ENCODE measurements around the gene DYNLRB1.
A peak's percentile ranks its signal among the peaks of the same experiment; 100 is the strongest.

DYNLRB1 gene

GRCh38 chr20:34500823-34501222 is 15.4 kb upstream of the DYNLRB1 start:
- DNase-seq (ENCODE audit: low read depth, low spot score), result no peak
- in situ Hi-C loops (cut with HindIII; ENCODE audit: low sequenced_read_pairs), result no loop called here
- no peak overlapping the region for H3K4me3 ChIP-seq (ENCODE audit: low read depth, low read length)
- no peak for TF ChIP-seq CTCF (IDR thresholded peaks at IDR 0.05; ENCODE audit: low read depth, low read length)

GRCh38 chr20:34506480-34506879 is 9.7 kb upstream of the DYNLRB1 start:
- no peak overlapping the region for H3K4me3 ChIP-seq (ENCODE audit: low read depth, low read length)
- no peak for TF ChIP-seq CTCF (IDR thresholded peaks at IDR 0.05; ENCODE audit: low read depth, low read length)
- no peak for DNase-seq (ENCODE audit: low read depth, low spot score)
- in situ Hi-C loops (cut with HindIII; ENCODE audit: low sequenced_read_pairs), result no loop called here

GRCh38 chr20:34507702-34508413 is 8.4 kb upstream of the DYNLRB1 start:
- no peak for DNase-seq (ENCODE audit: low read depth, low spot score)
- in situ Hi-C loops (cut with HindIII; ENCODE audit: low sequenced_read_pairs), result no loop called here
- no peak for TF ChIP-seq CTCF (IDR thresholded peaks at IDR 0.05; ENCODE audit: low read depth, low read length)
- no peak overlapping the region for H3K4me3 ChIP-seq (ENCODE audit: low read depth, low read length)

GRCh38 chr20:34510575-34510974 is 5.6 kb upstream of the DYNLRB1 start:
- in situ Hi-C loops (cut with HindIII; ENCODE audit: low sequenced_read_pairs), result no loop called here
- TF ChIP-seq CTCF (IDR thresholded peaks at IDR 0.05; ENCODE audit: low read depth, low read length), result no peak
- no peak overlapping the region for H3K4me3 ChIP-seq (ENCODE audit: low read depth, low read length)
- no peak for DNase-seq (ENCODE audit: low read depth, low spot score)

- no peak for TF ChIP-seq CTCF (IDR thresholded peaks at IDR 0.05; ENCODE audit: low read depth, low read length)
- H3K4me3 ChIP-seq (ENCODE audit: low read depth, low read length), result no peak overlapping the region
These were observed 4.3 kb upstream of the DYNLRB1 start for GRCh38 chr20:34511891-34512265.

GRCh38 chr20:34512266-34512954 is 3.8 kb upstream of the DYNLRB1 start:
- DNase-seq (ENCODE audit: low read depth, low spot score), result peak; percentile 30
- in situ Hi-C loops (cut with HindIII; ENCODE audit: low sequenced_read_pairs), result no loop called here
- H3K4me3 ChIP-seq (ENCODE audit: low read depth, low read length), result no peak overlapping the region
- no peak for TF ChIP-seq CTCF (IDR thresholded peaks at IDR 0.05; ENCODE audit: low read depth, low read length)

More at GRCh38 chr20:34511891-34512265, 4.3 kb upstream of the DYNLRB1 start:
- in situ Hi-C loops (cut with HindIII; ENCODE audit: low sequenced_read_pairs), result no loop called here
- DNase-seq (ENCODE audit: low read depth, low spot score), result no peak
